Measurements from ENCODE around the gene BCL6.

GRCh38 chr3:187738071-187738330 is 7.3 kb downstream of the BCL6 start:
- TF ChIP-seq CTCF (IDR thresholded peaks at IDR 0.05; ENCODE audit: insufficient read depth, low read depth, low read length) (no peak), EZH2 (IDR thresholded peaks at IDR 0.05; ENCODE audit: insufficient read depth, low read length) (no peak)
